Measurements from ENCODE around the gene RIMKLA. TPM values are rescaled to one million over a fixed set of nuclear protein-coding genes. Genes with fewer than 3 reads are reported as not detected.

RIMKLA gene
- total and polyA plus RNA-seq, 2 experiments from 2014 or later = 4.1 to 6.6 TPM

DNA sequence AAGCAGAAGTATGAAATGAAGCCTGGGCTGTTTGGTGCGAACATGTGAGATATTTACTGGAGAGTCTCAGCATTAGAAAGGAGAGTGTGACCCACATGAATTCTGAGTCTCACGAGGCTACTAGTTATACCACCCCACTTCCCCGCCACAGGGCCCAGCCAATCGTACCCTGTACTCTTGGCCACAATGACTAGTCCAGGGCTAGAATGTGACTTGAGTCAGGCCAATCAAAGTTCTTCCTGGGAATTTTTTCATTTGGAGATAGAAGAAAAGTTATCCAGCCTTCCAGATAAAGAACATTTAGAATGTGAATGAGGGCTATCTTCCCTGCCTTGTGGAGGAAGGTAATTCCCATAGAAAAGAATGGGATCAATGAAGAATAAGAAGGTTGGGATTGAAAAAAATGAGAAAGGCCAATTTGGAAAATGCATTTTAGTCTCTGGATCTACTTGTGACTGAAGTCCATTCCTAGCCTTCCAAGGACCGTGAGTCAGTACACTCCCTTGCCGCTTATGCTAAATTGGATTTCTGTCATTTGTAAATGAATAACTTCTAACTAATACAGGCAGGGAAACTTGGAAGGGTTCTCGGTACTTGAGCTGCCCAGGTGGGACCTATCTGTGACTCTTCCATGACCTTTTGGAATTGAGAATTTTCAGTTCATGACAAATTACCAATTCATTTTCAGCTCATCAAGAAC, 12.3 kb upstream of the RIMKLA start (continued):
- TF ChIP-seq, protein P1, sequence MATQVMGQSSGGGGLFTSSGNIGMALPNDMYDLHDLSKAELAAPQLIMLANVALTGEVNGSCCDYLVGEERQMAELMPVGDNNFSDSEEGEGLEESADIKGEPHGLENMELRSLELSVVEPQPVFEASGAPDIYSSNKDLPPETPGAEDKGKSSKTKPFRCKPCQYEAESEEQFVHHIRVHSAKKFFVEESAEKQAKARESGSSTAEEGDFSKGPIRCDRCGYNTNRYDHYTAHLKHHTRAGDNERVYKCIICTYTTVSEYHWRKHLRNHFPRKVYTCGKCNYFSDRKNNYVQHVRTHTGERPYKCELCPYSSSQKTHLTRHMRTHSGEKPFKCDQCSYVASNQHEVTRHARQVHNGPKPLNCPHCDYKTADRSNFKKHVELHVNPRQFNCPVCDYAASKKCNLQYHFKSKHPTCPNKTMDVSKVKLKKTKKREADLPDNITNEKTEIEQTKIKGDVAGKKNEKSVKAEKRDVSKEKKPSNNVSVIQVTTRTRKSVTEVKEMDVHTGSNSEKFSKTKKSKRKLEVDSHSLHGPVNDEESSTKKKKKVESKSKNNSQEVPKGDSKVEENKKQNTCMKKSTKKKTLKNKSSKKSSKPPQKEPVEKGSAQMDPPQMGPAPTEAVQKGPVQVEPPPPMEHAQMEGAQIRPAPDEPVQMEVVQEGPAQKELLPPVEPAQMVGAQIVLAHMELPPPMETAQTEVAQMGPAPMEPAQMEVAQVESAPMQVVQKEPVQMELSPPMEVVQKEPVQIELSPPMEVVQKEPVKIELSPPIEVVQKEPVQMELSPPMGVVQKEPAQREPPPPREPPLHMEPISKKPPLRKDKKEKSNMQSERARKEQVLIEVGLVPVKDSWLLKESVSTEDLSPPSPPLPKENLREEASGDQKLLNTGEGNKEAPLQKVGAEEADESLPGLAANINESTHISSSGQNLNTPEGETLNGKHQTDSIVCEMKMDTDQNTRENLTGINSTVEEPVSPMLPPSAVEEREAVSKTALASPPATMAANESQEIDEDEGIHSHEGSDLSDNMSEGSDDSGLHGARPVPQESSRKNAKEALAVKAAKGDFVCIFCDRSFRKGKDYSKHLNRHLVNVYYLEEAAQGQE (IDR thresholded peaks at IDR 0.05; ENCODE audit: unreplicated experiment) = no peak

DNA sequence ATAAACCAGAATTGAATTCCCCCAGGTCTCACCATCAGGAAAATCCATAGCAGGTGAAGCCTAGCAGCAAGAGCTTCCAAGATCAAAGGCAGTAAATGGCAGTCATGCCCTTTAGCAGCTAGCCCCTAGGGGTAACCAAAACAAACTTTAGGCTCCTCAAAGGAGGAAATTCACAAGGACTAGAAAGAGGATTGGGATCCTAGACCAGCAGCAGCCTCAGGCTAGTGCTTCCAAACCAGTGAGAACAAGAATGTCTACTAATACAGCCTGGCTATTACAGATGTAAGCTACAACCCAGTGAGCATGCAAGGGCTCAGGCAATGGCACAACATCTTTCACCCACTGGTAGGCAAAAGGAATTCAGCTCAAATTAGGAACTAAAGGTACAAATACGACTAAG, 11.1 kb upstream of the RIMKLA start:
- H3F3A ChIP-seq (replicated peaks; ENCODE audit: low read depth) = no peaks in the 10 kb centered on the region
- H3K27ac Mint-ChIP-seq = no peak overlapping the region
- H3K79me2 ChIP-seq (replicated peaks; ENCODE audit: insufficient read depth) = no peaks in the 10 kb centered on the region
- TF ChIP-seq, protein P2, sequence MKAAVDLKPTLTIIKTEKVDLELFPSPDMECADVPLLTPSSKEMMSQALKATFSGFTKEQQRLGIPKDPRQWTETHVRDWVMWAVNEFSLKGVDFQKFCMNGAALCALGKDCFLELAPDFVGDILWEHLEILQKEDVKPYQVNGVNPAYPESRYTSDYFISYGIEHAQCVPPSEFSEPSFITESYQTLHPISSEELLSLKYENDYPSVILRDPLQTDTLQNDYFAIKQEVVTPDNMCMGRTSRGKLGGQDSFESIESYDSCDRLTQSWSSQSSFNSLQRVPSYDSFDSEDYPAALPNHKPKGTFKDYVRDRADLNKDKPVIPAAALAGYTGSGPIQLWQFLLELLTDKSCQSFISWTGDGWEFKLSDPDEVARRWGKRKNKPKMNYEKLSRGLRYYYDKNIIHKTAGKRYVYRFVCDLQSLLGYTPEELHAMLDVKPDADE (IDR thresholded peaks at IDR 0.05) = no peak
- no peak for TF ChIP-seq EZH2 (IDR thresholded peaks at IDR 0.05; ENCODE audit: low read depth, unreplicated experiment)
- no peak for TF ChIP-seq JUNB (IDR thresholded peaks at IDR 0.05; ENCODE audit: unreplicated experiment)
- TF ChIP-seq ZNF462 (CRISPR knock-in tag; IDR thresholded peaks at IDR 0.05) = no peak
- no peak for TF ChIP-seq CREB1 (CRISPR knock-in tag; IDR thresholded peaks at IDR 0.05; ENCODE audit: low read depth)
- TF ChIP-seq POLR2AphosphoS5 (IDR thresholded peaks at IDR 0.05; ENCODE audit: low read depth) = no peak
- TF ChIP-seq NANOG (IDR thresholded peaks at IDR 0.05; ENCODE audit: borderline replicate concordance) = no peak
- TF ChIP-seq ZNF114 (CRISPR knock-in tag; IDR thresholded peaks at IDR 0.05) = no peak
- TF ChIP-seq ZNF331 (CRISPR knock-in tag; IDR thresholded peaks at IDR 0.05; ENCODE audit: low read depth) = no peak
- TF ChIP-seq EZH2phosphoT487 (IDR thresholded peaks at IDR 0.05; ENCODE audit: unreplicated experiment) = no peak
- TF ChIP-seq, protein P3, sequence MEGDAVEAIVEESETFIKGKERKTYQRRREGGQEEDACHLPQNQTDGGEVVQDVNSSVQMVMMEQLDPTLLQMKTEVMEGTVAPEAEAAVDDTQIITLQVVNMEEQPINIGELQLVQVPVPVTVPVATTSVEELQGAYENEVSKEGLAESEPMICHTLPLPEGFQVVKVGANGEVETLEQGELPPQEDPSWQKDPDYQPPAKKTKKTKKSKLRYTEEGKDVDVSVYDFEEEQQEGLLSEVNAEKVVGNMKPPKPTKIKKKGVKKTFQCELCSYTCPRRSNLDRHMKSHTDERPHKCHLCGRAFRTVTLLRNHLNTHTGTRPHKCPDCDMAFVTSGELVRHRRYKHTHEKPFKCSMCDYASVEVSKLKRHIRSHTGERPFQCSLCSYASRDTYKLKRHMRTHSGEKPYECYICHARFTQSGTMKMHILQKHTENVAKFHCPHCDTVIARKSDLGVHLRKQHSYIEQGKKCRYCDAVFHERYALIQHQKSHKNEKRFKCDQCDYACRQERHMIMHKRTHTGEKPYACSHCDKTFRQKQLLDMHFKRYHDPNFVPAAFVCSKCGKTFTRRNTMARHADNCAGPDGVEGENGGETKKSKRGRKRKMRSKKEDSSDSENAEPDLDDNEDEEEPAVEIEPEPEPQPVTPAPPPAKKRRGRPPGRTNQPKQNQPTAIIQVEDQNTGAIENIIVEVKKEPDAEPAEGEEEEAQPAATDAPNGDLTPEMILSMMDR (conservative IDR thresholded peaks at IDR 0.05; ENCODE audit: low read depth in 2 of 2) = no peak

More for the DNA sequence above, 11.1 kb upstream of the RIMKLA start:
- Histone ChIP-seq H4K20me1 (replicated peaks; ENCODE audit: insufficient read depth) (no peaks in the 10 kb centered on the region), H3K4me2 (no peak overlapping the region), H2AFZ (0 out of 2 replicates have a peak overlapping the region, but pooled peaks have one; percentile 59), H3K9me2 (ENCODE audit: insufficient read depth) (no peaks in the 10 kb centered on the region), H3K36me3 (ENCODE audit: insufficient read depth) (no peaks in the 10 kb centered on the region), H3K27me3 (ENCODE audit: insufficient read depth) (no peaks in the 10 kb centered on the region), H3K27ac (ENCODE audit: low read depth) (no peak overlapping the region), H3K4me1 (ENCODE audit: insufficient read depth) (no peaks in the 10 kb centered on the region), H3K4me3 (no peak overlapping the region)
- peaks cover 4% of the 10 kb centered on the region; the same call in 2 of the 3 replicates for H3K4me1 Mint-ChIP-seq
- ATAC-seq (peak; percentile 44; the same call in 2 of the 3 replicates), DNase-seq (ENCODE audit: low spot score) (peak; percentile 14)
- H3K27me3 Mint-ChIP-seq (ENCODE audit: insufficient read depth, low read depth, poor library complexity) = peaks cover 5% of the 10 kb centered on the region
- no peaks in the 10 kb centered on the region for H3K9me3 Mint-ChIP-seq
- H3K36me3 Mint-ChIP-seq (ENCODE audit: low read depth) = no peaks in the 10 kb centered on the region
- no peak overlapping the region for H3K4me3 Mint-ChIP-seq

All from GM23338 (cell line).